HG03457 (cell line): Measurements from ENCODE around the gene PCDH1.
"Not testable (repeated sequence)": the region's sequence is repeated elsewhere in the genome, so short reads cannot be mapped to it uniquely, and the experiment has no call there.

Source experiments
- ATAC-seq: cut with Tn5 transposase; IDR thresholded peaks from one replicate; pipeline ENCODE4 v1.9.1; 2021; ENCODE audit warnings: moderate number of reproducible peaks; ENCODE audit not compliant: unreplicated experiment

Gene PCDH1

GRCh38 chr5:141839015-141839513 lies 39.1 kb downstream of the PCDH1 start:
- ATAC-seq: no peak

GRCh38 chr5:141838326-141839014 lies 39.7 kb downstream of the PCDH1 start:
- ATAC-seq: no peak

- ATAC-seq: no peak
Measured at GRCh38 chr5:141835928-141836670, 42.1 kb downstream of the PCDH1 start.

GRCh38 chr5:141834331-141834730 lies 43.9 kb downstream of the PCDH1 start:
- no peak for ATAC-seq

GRCh38 chr5:141832131-141832530 lies 46.1 kb downstream of the PCDH1 start:
- ATAC-seq: no peak

- ATAC-seq: no peak
Measured at GRCh38 chr5:141828162-141828561, 50.0 kb downstream of the PCDH1 start.

GRCh38 chr5:141826674-141827073 lies 51.5 kb downstream of the PCDH1 start:
- ATAC-seq: no peak

- no peak for ATAC-seq
Measured at GRCh38 chr5:141825791-141826560, 52.2 kb downstream of the PCDH1 start.

- ATAC-seq: no peak
Measured at GRCh38 chr5:141825241-141825671, 53.0 kb downstream of the PCDH1 start.

GRCh38 chr5:141824717-141825116 lies 53.5 kb downstream of the PCDH1 start:
- no peak for ATAC-seq

GRCh38 chr5:141823056-141823455 lies 55.2 kb downstream of the PCDH1 start:
- no peak for ATAC-seq

GRCh38 chr5:141822144-141822543 lies 56.1 kb downstream of the PCDH1 start:
- no peak for ATAC-seq

GRCh38 chr5:141821430-141821925 lies 56.7 kb downstream of the PCDH1 start:
- no peak for ATAC-seq

GRCh38 chr5:141820686-141821085 lies 57.5 kb downstream of the PCDH1 start:
- not testable (repeated sequence) for ATAC-seq

GRCh38 chr5:141817631-141818030 lies 60.6 kb downstream of the PCDH1 start:
- ATAC-seq: no peak

- ATAC-seq: no peak
Measured at GRCh38 chr5:141816598-141817399, 61.4 kb downstream of the PCDH1 start.

GRCh38 chr5:141815796-141816180 lies 62.4 kb downstream of the PCDH1 start:
- ATAC-seq: no peak

- ATAC-seq: no peak
Measured at GRCh38 chr5:141815051-141815795, 63.0 kb downstream of the PCDH1 start.

- ATAC-seq: no peak
Measured at GRCh38 chr5:141814064-141814964, 63.9 kb downstream of the PCDH1 start.
